ENCODE results near the gene ETDB. TPM values are rescaled to one million over a fixed set of nuclear protein-coding genes. Genes with fewer than 3 reads are reported as not detected.

ETDB gene
- total RNA-seq, 1 donor from 2014 or later = not detected

- Histone ChIP-seq H3K27me3 (ENCODE audit: insufficient read depth, low read length) (no peaks in the 10 kb centered on the region), H3K4me2 (ENCODE audit: low read length) (no peak overlapping the region), H2AFZ (ENCODE audit: low read depth, low read length) (no peak overlapping the region), H3K9me3 (ENCODE audit: insufficient read depth, low read depth, low read length) (no peaks in the 10 kb centered on the region), H4K20me1 (ENCODE audit: insufficient read depth, low read length) (no peaks in the 10 kb centered on the region), H3K79me2 (ENCODE audit: insufficient read depth, low read length) (no peaks in the 10 kb centered on the region), H3K36me3 (ENCODE audit: insufficient read depth, low read length) (no peaks in the 10 kb centered on the region), H3K27ac (ENCODE audit: low read depth, low read length) (no peak overlapping the region), H3K4me1 (ENCODE audit: insufficient read depth, low read length) (peaks cover 2% of the 10 kb centered on the region), H3K9ac (ENCODE audit: low read length) (no peak overlapping the region), H3K4me3 (ENCODE audit: insufficient read depth, low read depth, low read length) (no peak overlapping the region)
- Mint-ChIP-seq H3K27ac (ENCODE audit: unreplicated experiment) (no peak overlapping the region), H3K4me1 (ENCODE audit: low read depth, unreplicated experiment) (no peaks in the 10 kb centered on the region), H3K4me3 (ENCODE audit: unreplicated experiment) (no peak overlapping the region), H3K27me3 (ENCODE audit: low read depth, unreplicated experiment) (peaks cover 3% of the 10 kb centered on the region), H3K36me3 (ENCODE audit: low read depth, unreplicated experiment) (no peaks in the 10 kb centered on the region), H3K9me3 (ENCODE audit: unreplicated experiment) (no peaks in the 10 kb centered on the region)
- DNase-seq (ENCODE audit: low read depth) (no peak), FAIRE-seq (no peak)
- TF ChIP-seq EZH2 (IDR thresholded peaks at IDR 0.05; ENCODE audit: insufficient read depth, low read length) (no peak), CTCF (IDR thresholded peaks at IDR 0.05; ENCODE audit: insufficient read depth, low read depth, low read length) (no peak)
Observed at GRCh38 chrX:135095715-135096114, 24.6 kb downstream of the ETDB start.

- FAIRE-seq = no peak
- H4K20me1 ChIP-seq (ENCODE audit: insufficient read depth, low read length) = no peaks in the 10 kb centered on the region
- no peak overlapping the region for H2AFZ ChIP-seq (ENCODE audit: low read depth, low read length)
- H3K9me3 ChIP-seq (ENCODE audit: insufficient read depth, low read depth, low read length) = no peaks in the 10 kb centered on the region
- H3K27ac ChIP-seq (ENCODE audit: low read depth, low read length) = no peak overlapping the region
- DNase-seq (ENCODE audit: low read depth) = no peak
- Mint-ChIP-seq H3K9me3 (ENCODE audit: unreplicated experiment) (no peaks in the 10 kb centered on the region), H3K4me3 (ENCODE audit: unreplicated experiment) (no peak overlapping the region), H3K36me3 (ENCODE audit: low read depth, unreplicated experiment) (no peaks in the 10 kb centered on the region), H3K27ac (ENCODE audit: unreplicated experiment) (no peak overlapping the region), H3K4me1 (ENCODE audit: low read depth, unreplicated experiment) (no peaks in the 10 kb centered on the region), H3K27me3 (ENCODE audit: low read depth, unreplicated experiment) (peaks cover 3% of the 10 kb centered on the region)
- no peak overlapping the region for H3K4me2 ChIP-seq (ENCODE audit: low read length)
- peaks cover 2% of the 10 kb centered on the region for H3K4me1 ChIP-seq (ENCODE audit: insufficient read depth, low read length)
- H3K79me2 ChIP-seq (ENCODE audit: insufficient read depth, low read length) = no peaks in the 10 kb centered on the region
- H3K9ac ChIP-seq (ENCODE audit: low read length) = no peak overlapping the region
- TF ChIP-seq EZH2 (IDR thresholded peaks at IDR 0.05; ENCODE audit: insufficient read depth, low read length) (no peak), CTCF (IDR thresholded peaks at IDR 0.05; ENCODE audit: insufficient read depth, low read depth, low read length) (no peak)
- no peak overlapping the region for H3K4me3 ChIP-seq (ENCODE audit: insufficient read depth, low read depth, low read length)
- no peaks in the 10 kb centered on the region for H3K27me3 ChIP-seq (ENCODE audit: insufficient read depth, low read length)
- H3K36me3 ChIP-seq (ENCODE audit: insufficient read depth, low read length) = no peaks in the 10 kb centered on the region
Observed at GRCh38 chrX:135094726-135095125, 25.6 kb downstream of the ETDB start.

- no peaks in the 10 kb centered on the region for H3K4me1 ChIP-seq (ENCODE audit: insufficient read depth, low read length)
- TF ChIP-seq CTCF (IDR thresholded peaks at IDR 0.05; ENCODE audit: insufficient read depth, low read depth, low read length) (no peak), EZH2 (IDR thresholded peaks at IDR 0.05; ENCODE audit: insufficient read depth, low read length) (no peak)
- no peak for FAIRE-seq
- no peaks in the 10 kb centered on the region for H3K27me3 ChIP-seq (ENCODE audit: insufficient read depth, low read length)
- H3K79me2 ChIP-seq (ENCODE audit: insufficient read depth, low read length) = no peaks in the 10 kb centered on the region
- no peaks in the 10 kb centered on the region for H3K9me3 ChIP-seq (ENCODE audit: insufficient read depth, low read depth, low read length)
- Mint-ChIP-seq H3K27ac (ENCODE audit: unreplicated experiment) (no peak overlapping the region), H3K4me1 (ENCODE audit: low read depth, unreplicated experiment) (no peaks in the 10 kb centered on the region), H3K9me3 (ENCODE audit: unreplicated experiment) (peaks cover 2% of the 10 kb centered on the region), H3K27me3 (ENCODE audit: low read depth, unreplicated experiment) (no peaks in the 10 kb centered on the region), H3K36me3 (ENCODE audit: low read depth, unreplicated experiment) (no peaks in the 10 kb centered on the region), H3K4me3 (ENCODE audit: unreplicated experiment) (no peak overlapping the region)
- no peak overlapping the region for H2AFZ ChIP-seq (ENCODE audit: low read depth, low read length)
- H3K36me3 ChIP-seq (ENCODE audit: insufficient read depth, low read length) = no peaks in the 10 kb centered on the region
- no peak overlapping the region for H3K4me2 ChIP-seq (ENCODE audit: low read length)
- H3K27ac ChIP-seq (ENCODE audit: low read depth, low read length) = no peak overlapping the region
- DNase-seq (ENCODE audit: low read depth) = no peak
- H4K20me1 ChIP-seq (ENCODE audit: insufficient read depth, low read length) = no peaks in the 10 kb centered on the region
- H3K4me3 ChIP-seq (ENCODE audit: insufficient read depth, low read depth, low read length) = no peak overlapping the region
- no peak overlapping the region for H3K9ac ChIP-seq (ENCODE audit: low read length)
Observed at GRCh38 chrX:135089126-135089525, 31.2 kb downstream of the ETDB start.
